Cardiac muscle cell (in vitro differentiated cells and primary cell): ENCODE data around the gene ZNF408. TPM values are rescaled to one million over a fixed set of nuclear protein-coding genes. Genes with fewer than 3 reads are reported as not detected.
A peak's percentile ranks its signal among the peaks of the same experiment; 100 is the strongest.
"Not testable (repeated sequence)": the region's sequence is repeated elsewhere in the genome, so short reads cannot be mapped to it uniquely, and the experiment has no call there.

Experiments
- DNase-seq, 2 donors: peaks; one replicate each; pipeline versions ENCODE4 v3.0.0 to v3.0.0-alpha.2; 2010 to 2017; ENCODE audit warnings: low read depth in 1 of 2, low spot score in 1 of 2
- H3K27ac ChIP-seq: fragments of 200-600 bp; sonication (generic); 2 replicates; pipeline ENCODE4 v1.5.1; 2016
- H3K27me3 ChIP-seq: fragments of 200-600 bp; sonication (generic); 2 replicates; pipeline ENCODE4 v1.6.0; 2016; ENCODE audit warnings: control low read depth
- H3K36me3 ChIP-seq: fragments of 200-600 bp; sonication (generic); 2 replicates; pipeline ENCODE4 v1.5.1; 2016; ENCODE audit warnings: control low read depth
- H3K4me1 ChIP-seq: fragments of 200-600 bp; sonication (generic); 2 replicates; pipeline ENCODE4 v1.8.1; 2017; ENCODE audit warnings: low read depth, mild to moderate bottlenecking, mixed run types
- H3K4me3 ChIP-seq: fragments of 200-600 bp; sonication (generic); 2 replicates; pipeline ENCODE4 v1.5.1; 2016; ENCODE audit warnings: mild to moderate bottlenecking
- H3K9me3 ChIP-seq: fragments of 200-600 bp; sonication (generic); 2 replicates; pipeline ENCODE4 v1.5.1; 2017; ENCODE audit warnings: low read depth, mild to moderate bottlenecking, control low read depth
- CTCF ChIP-seq: IDR thresholded peaks from 2 replicates; pipeline ENCODE4 v1.5.1; 2012; ENCODE audit warnings: low read depth, mild to moderate bottlenecking, low read length
- polyA plus RNA-seq: library from polyadenylated mRNA; unstranded; fragments of >200 nt; fragmentation: Nextera tagmentation; extraction: Ambion mirVana; gene quantifications from 2 replicates; pipeline ENCODE4 v1.2.1, GENCODE V29; 2016
- total RNA-seq: library from RNA; depleted of rRNA; stranded (reverse); fragments of >200 nt; gene quantifications from 2 replicates; pipeline ENCODE4 v1.2.3, GENCODE V29; 2016

The ZNF408 gene
- total and polyA plus RNA-seq, 2 experiments from 2014 or later = 23.1 to 23.7 TPM

- peak overlapping the region; percentile 98 for H3K27ac ChIP-seq
- peaks cover 32% of the 10 kb centered on the region for H3K4me1 ChIP-seq
- peaks cover 11% of the 10 kb centered on the region for H3K36me3 ChIP-seq
- H3K9me3 ChIP-seq = no peaks in the 10 kb centered on the region
- no peak overlapping the region for H3K4me3 ChIP-seq
- TF ChIP-seq CTCF = no peak
- no peaks in the 10 kb centered on the region for H3K27me3 ChIP-seq
- DNase-seq = no peak
These were observed 2.2 kb upstream of the ZNF408 start for GRCh38 chr11:46698597-46698996.

GRCh38 chr11:46701078-46701654 lies 335 bp downstream of the ZNF408 start:
- peak overlapping the region; percentile 97 for H3K4me3 ChIP-seq
- H3K27ac ChIP-seq = peak overlapping the region; percentile 100
- DNase-seq = no peak
- H3K4me1 ChIP-seq = peaks cover 32% of the 10 kb centered on the region
- no peaks in the 10 kb centered on the region for H3K27me3 ChIP-seq
- TF ChIP-seq CTCF = no peak
- H3K36me3 ChIP-seq = peaks cover 16% of the 10 kb centered on the region
- no peaks in the 10 kb centered on the region for H3K9me3 ChIP-seq

GRCh38 chr11:46705070-46705688 lies 4.3 kb downstream of the ZNF408 start:
- Histone ChIP-seq H3K9me3 (no peaks in the 10 kb centered on the region), H3K4me3 (no peak overlapping the region), H3K27me3 (no peaks in the 10 kb centered on the region), H3K27ac (no peak overlapping the region), H3K4me1 (peaks cover 4% of the 10 kb centered on the region), H3K36me3 (peaks cover 18% of the 10 kb centered on the region)
- no peak for TF ChIP-seq CTCF
- no peak for DNase-seq

GRCh38 chr11:46706886-46707285 lies 6.1 kb downstream of the ZNF408 start:
- no peak overlapping the region for H3K27ac ChIP-seq
- DNase-seq = no peak
- no peaks in the 10 kb centered on the region for H3K27me3 ChIP-seq
- no peak overlapping the region for H3K4me3 ChIP-seq
- no peaks in the 10 kb centered on the region for H3K9me3 ChIP-seq
- no peak for TF ChIP-seq CTCF
- H3K36me3 ChIP-seq = peaks cover 18% of the 10 kb centered on the region
- peaks cover under 1% of the 10 kb centered on the region for H3K4me1 ChIP-seq

GRCh38 chr11:46709351-46709750 lies 8.5 kb downstream of the ZNF408 start:
- not testable (repeated sequence) for H3K9me3 ChIP-seq, H3K27me3 ChIP-seq, H3K4me1 ChIP-seq, DNase-seq, H3K4me3 ChIP-seq, H3K27ac ChIP-seq
- H3K36me3 ChIP-seq = peaks cover 13% of the 10 kb centered on the region

GRCh38 chr11:46710821-46711269 lies 10.0 kb downstream of the ZNF408 start:
- Histone ChIP-seq H3K4me1 (no peaks in the 10 kb centered on the region), H3K36me3 (peaks cover 5% of the 10 kb centered on the region), H3K27me3 (no peaks in the 10 kb centered on the region), H3K4me3 (no peak overlapping the region), H3K9me3 (no peaks in the 10 kb centered on the region), H3K27ac (no peak overlapping the region)
- TF ChIP-seq CTCF = no peak
- peak in 1 of 2 donors; percentile 93 for DNase-seq
